Measurements from ENCODE around the gene C1orf159. TPM values are rescaled to one million over a fixed set of nuclear protein-coding genes. Genes with fewer than 3 reads are reported as not detected.
A peak's percentile ranks its signal among the peaks of the same experiment; 100 is the strongest.

C1orf159 gene
- polyA plus RNA-seq, 3 donors: 3.0 to 18.8 (median 3.3) TPM

DNA sequence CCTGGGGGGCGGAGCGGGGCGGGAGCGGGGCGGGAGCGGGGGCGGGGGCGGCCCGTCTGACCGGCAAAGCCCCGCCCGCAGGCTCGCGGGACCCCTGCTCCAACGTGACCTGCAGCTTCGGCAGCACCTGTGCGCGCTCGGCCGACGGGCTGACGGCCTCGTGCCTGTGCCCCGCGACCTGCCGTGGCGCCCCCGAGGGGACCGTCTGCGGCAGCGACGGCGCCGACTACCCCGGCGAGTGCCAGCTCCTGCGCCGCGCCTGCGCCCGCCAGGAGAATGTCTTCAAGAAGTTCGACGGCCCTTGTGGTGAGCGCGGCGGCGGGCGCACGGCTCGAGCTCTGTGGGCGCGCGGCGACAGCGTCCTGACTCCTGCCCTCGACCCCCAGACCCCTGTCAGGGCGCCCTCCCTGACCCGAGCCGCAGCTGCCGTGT, 74.8 kb downstream of the C1orf159 start:
- TF ChIP-seq, protein P1, sequence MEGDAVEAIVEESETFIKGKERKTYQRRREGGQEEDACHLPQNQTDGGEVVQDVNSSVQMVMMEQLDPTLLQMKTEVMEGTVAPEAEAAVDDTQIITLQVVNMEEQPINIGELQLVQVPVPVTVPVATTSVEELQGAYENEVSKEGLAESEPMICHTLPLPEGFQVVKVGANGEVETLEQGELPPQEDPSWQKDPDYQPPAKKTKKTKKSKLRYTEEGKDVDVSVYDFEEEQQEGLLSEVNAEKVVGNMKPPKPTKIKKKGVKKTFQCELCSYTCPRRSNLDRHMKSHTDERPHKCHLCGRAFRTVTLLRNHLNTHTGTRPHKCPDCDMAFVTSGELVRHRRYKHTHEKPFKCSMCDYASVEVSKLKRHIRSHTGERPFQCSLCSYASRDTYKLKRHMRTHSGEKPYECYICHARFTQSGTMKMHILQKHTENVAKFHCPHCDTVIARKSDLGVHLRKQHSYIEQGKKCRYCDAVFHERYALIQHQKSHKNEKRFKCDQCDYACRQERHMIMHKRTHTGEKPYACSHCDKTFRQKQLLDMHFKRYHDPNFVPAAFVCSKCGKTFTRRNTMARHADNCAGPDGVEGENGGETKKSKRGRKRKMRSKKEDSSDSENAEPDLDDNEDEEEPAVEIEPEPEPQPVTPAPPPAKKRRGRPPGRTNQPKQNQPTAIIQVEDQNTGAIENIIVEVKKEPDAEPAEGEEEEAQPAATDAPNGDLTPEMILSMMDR (IDR thresholded peaks at IDR 0.05): no peak
- peaks cover 22 to 51% (median 44%) of the 10 kb centered on the region in 3 donors for H3K27me3 Mint-ChIP-seq (ENCODE audit: low read depth in 3 of 3)
- H3K36me3 ChIP-seq (replicated peaks in 1 of 2; ENCODE audit: control insufficient read depth in 1 of 2, insufficient read depth in 2 of 2, low read length in 2 of 2): no peaks in the 10 kb centered on the region
- H3K36me3 Mint-ChIP-seq: peaks cover 0 to 2% of the 10 kb centered on the region in 2 donors
- no peak overlapping the region for H3K4me2 ChIP-seq (replicated peaks; ENCODE audit: extremely low read depth, low read length, poor library complexity, severe bottlenecking)
- DNase-seq: no peak
- no peak overlapping the region for H3K9ac ChIP-seq (ENCODE audit: insufficient read depth, low read length, poor library complexity, severe bottlenecking)
- WGBS (ENCODE audit: insufficient coverage): 57% methylated on average over 53 of the region's 60 CpGs
- no peak overlapping the region for H3K27ac Mint-ChIP-seq
- H3K9me3 Mint-ChIP-seq: peaks cover 0 to 9% (median 4%) of the 10 kb centered on the region in 7 donors
- H3K4me3 Mint-ChIP-seq: peak overlapping the region in 1 of 2 donors; percentile 39
- intact Hi-C loops (cut with micrococcal nuclease): no loop called here
- H3K27ac ChIP-seq (ENCODE audit: low read depth in 1 of 2, low read length in 2 of 2): no peak overlapping the region
- peaks cover 24 to 27% of the 10 kb centered on the region in 2 donors for H3K4me1 ChIP-seq (ENCODE audit: control insufficient read depth in 1 of 2, insufficient read depth in 2 of 2, low read length in 2 of 2)
- H3K4me3 ChIP-seq (replicated peaks in 1 of 3; ENCODE audit: low read depth in 2 of 3, low read length in 3 of 3): no peak overlapping the region
- H3K4me1 Mint-ChIP-seq: peaks cover 20% of the 10 kb centered on the region
- H3K27me3 ChIP-seq (ENCODE audit: control insufficient read depth in 2 of 2, insufficient read depth in 2 of 2, low read length in 2 of 2): peaks cover 3 to 33% of the 10 kb centered on the region in 2 donors
- no peaks in the 10 kb centered on the region for H3K79me2 ChIP-seq (ENCODE audit: insufficient read depth, low read length)
- H2AFZ ChIP-seq (ENCODE audit: insufficient read depth, low read depth, low read length, poor library complexity, severe bottlenecking): no peak overlapping the region
- no peaks in the 10 kb centered on the region for H4K20me1 ChIP-seq (ENCODE audit: insufficient read depth, low read length)
- no peaks in the 10 kb centered on the region for H3K9me3 ChIP-seq (replicated peaks in 1 of 2; ENCODE audit: control insufficient read depth in 1 of 2, insufficient read depth in 1 of 2, low read length in 2 of 2)

DNA sequence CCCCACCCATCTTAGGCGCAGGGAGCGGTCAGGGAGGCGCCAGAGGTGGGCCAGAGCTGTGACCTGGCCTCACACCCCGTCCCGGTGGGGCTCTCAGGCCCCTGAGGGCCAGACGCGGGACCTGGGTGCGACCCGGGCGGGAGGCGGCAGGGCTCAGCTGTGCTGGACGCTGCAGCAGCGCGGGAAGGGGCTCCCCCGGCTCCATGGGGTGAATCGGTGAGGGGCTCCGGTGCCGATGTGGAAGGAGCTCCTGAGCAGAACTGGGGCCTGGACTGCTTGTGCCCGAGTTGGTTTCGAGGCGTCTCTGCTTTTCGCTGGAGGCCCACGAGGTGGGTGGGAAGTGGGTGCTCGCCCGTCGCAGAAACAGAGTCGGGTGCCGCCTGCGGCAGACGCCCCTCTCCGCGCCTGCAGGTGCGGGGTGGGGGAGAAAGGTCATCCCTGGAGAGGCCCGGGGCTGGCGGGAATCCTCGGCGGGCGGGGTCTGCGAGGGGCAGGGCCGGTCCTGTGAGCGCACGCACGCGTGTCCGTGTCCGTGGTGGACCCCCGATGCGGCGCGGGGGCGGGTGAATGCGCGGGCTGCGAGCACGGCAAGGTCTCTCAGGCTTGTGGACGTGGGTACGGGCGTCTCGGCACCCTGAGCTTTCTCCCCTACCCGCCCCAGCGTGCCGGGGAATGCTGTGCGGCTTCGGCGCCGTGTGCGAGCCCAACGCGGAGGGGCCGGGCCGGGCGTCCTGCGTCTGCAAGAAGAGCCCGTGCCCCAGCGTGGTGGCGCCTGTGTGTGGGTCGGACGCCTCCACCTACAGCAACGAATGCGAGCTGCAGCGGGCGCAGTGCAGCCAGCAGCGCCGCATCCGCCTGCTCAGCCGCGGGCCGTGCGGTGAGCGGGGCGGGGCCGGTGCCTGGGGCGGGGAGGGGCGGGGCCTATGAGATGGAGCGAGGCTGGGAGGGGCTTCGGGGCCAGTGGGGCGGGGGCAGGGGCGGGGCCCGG, 75.6 kb downstream of the C1orf159 start:
- no peaks in the 10 kb centered on the region for H3K9me3 ChIP-seq (replicated peaks in 1 of 2; ENCODE audit: control insufficient read depth in 1 of 2, insufficient read depth in 1 of 2, low read length in 2 of 2)
- peaks cover 24 to 27% of the 10 kb centered on the region in 2 donors for H3K4me1 ChIP-seq (ENCODE audit: control insufficient read depth in 1 of 2, insufficient read depth in 2 of 2, low read length in 2 of 2)
- Mint-ChIP-seq H3K36me3 (peaks cover 0 to 2% of the 10 kb centered on the region in 2 donors), H3K4me1 (peaks cover 24% of the 10 kb centered on the region), H3K27ac (peak overlapping the region in 1 of 7 donors; percentile 35), H3K9me3 (peaks cover 0 to 12% (median 4%) of the 10 kb centered on the region in 7 donors), H3K4me3 (peak overlapping the region; percentile 58 to 78), H3K27me3 (ENCODE audit: low read depth in 3 of 3) (peaks cover 30 to 59% (median 52%) of the 10 kb centered on the region in 3 donors)
- H3K27me3 ChIP-seq (ENCODE audit: control insufficient read depth in 2 of 2, insufficient read depth in 2 of 2, low read length in 2 of 2): peaks cover 3 to 41% of the 10 kb centered on the region in 2 donors
- H3K27ac ChIP-seq (ENCODE audit: low read depth in 1 of 2, low read length in 2 of 2): no peak overlapping the region
- H3K4me2 ChIP-seq (replicated peaks; ENCODE audit: extremely low read depth, low read length, poor library complexity, severe bottlenecking): peak overlapping the region; percentile 84
- WGBS (ENCODE audit: insufficient coverage): under 1% methylated on average over 82 of the region's 99 CpGs
- no peaks in the 10 kb centered on the region for H3K79me2 ChIP-seq (ENCODE audit: insufficient read depth, low read length)
- intact Hi-C loops (cut with micrococcal nuclease): no loop called here
- no peaks in the 10 kb centered on the region for H3K36me3 ChIP-seq (replicated peaks in 1 of 2; ENCODE audit: control insufficient read depth in 1 of 2, insufficient read depth in 2 of 2, low read length in 2 of 2)
- peak overlapping the region in 2 of 3 experiments; percentile 1 to 70 for H3K4me3 ChIP-seq (replicated peaks in 1 of 3; ENCODE audit: low read depth in 2 of 3, low read length in 3 of 3)
- TF ChIP-seq, protein P1 (IDR thresholded peaks at IDR 0.05): no peak
- peak overlapping the region; percentile 13 for H3K9ac ChIP-seq (ENCODE audit: insufficient read depth, low read length, poor library complexity, severe bottlenecking)
- no peaks in the 10 kb centered on the region for H4K20me1 ChIP-seq (ENCODE audit: insufficient read depth, low read length)
- DNase-seq: peak; percentile 38 to 70 (median 48)
- peak overlapping the region; percentile 46 for H2AFZ ChIP-seq (ENCODE audit: insufficient read depth, low read depth, low read length, poor library complexity, severe bottlenecking)
